ENCODE results near the gene RLN1.
"Not testable (repeated sequence)": the region's sequence is repeated elsewhere in the genome, so short reads cannot be mapped to it uniquely, and the experiment has no call there.

RLN1 gene

GRCh38 chr9:5326187-5326586, 13.5 kb downstream of the RLN1 start:
- no peak for DNase-seq (ENCODE audit: low read depth in 4 of 4, low spot score in 1 of 4)

GRCh38 chr9:5321601-5322000, 18.1 kb downstream of the RLN1 start:
- not testable (repeated sequence) for DNase-seq (ENCODE audit: low read depth in 4 of 4, low spot score in 1 of 4)

GRCh38 chr9:5321058-5321457, 18.6 kb downstream of the RLN1 start:
- DNase-seq (ENCODE audit: low read depth in 4 of 4, low spot score in 1 of 4): no peak

GRCh38 chr9:5316406-5316805, 23.3 kb downstream of the RLN1 start:
- not testable (repeated sequence) for DNase-seq (ENCODE audit: low read depth in 4 of 4, low spot score in 1 of 4)

- DNase-seq (ENCODE audit: low read depth in 4 of 4, low spot score in 1 of 4): no peak
Measured at GRCh38 chr9:5315187-5315923, 24.3 kb downstream of the RLN1 start.

GRCh38 chr9:5310851-5311250, 28.8 kb downstream of the RLN1 start:
- DNase-seq (ENCODE audit: low read depth in 4 of 4, low spot score in 1 of 4): no peak

- DNase-seq (ENCODE audit: low read depth in 4 of 4, low spot score in 1 of 4): no peak
Measured at GRCh38 chr9:5305741-5306140, 33.9 kb downstream of the RLN1 start.

GRCh38 chr9:5303840-5304795, 35.6 kb downstream of the RLN1 start, which contains the start of gene RLN2:
Gene RLN2 (minus strand): TSS chr9:5304716. CDS start chr9:5304580, 136 bp downstream.
- not testable (repeated sequence) for DNase-seq (ENCODE audit: low read depth in 4 of 4, low spot score in 1 of 4)

GRCh38 chr9:5301544-5301943, 38.1 kb downstream of the RLN1 start:
- DNase-seq (ENCODE audit: low read depth in 4 of 4, low spot score in 1 of 4): no peak

GRCh38 chr9:5292141-5292540, 47.5 kb downstream of the RLN1 start:
- DNase-seq (ENCODE audit: low read depth in 4 of 4, low spot score in 1 of 4): no peak

- DNase-seq (ENCODE audit: low read depth in 4 of 4, low spot score in 1 of 4): no peak
Measured at GRCh38 chr9:5288591-5288990, 51.1 kb downstream of the RLN1 start.

- no peak for DNase-seq (ENCODE audit: low read depth in 4 of 4, low spot score in 1 of 4)
Measured at GRCh38 chr9:5286262-5286661, 53.4 kb downstream of the RLN1 start.

Measured in stimulated activated CD4-positive, alpha-beta T cell treated with anti-CD3 and anti-CD28 coated beads, Interleukin-1b, Interleukin-23, amount 100 ng/mL, for 24 hours (primary cell).